Mucosa of rectum (tissue), 2 donors: Measurements from ENCODE around the gene IL25.
A peak's percentile ranks its signal among the peaks of the same experiment; 100 is the strongest.

ENCODE experiments used
- H3K27ac ChIP-seq, 2 donors: one replicate each; pipeline ENCODE4 v1.7.0; 2013; ENCODE audit warnings: inconsistent platforms in 2 of 2, low read depth in 2 of 2, low read length in 2 of 2
- H3K27me3 ChIP-seq, 2 donors: one replicate each; pipeline ENCODE4 v1.7.0; 2013; ENCODE audit warnings: low read length in 2 of 2; ENCODE audit not compliant: control insufficient read depth in 2 of 2, insufficient read depth in 2 of 2
- H3K36me3 ChIP-seq, 2 donors: one replicate each; pipeline ENCODE4 v1.7.0; 2013; ENCODE audit warnings: low read length in 2 of 2; ENCODE audit not compliant: control insufficient read depth in 2 of 2, insufficient read depth in 2 of 2
- H3K4me1 ChIP-seq, 2 donors: one replicate each; pipeline ENCODE4 v1.7.0; 2013; ENCODE audit warnings: low read length in 2 of 2, mild to moderate bottlenecking in 1 of 2; ENCODE audit not compliant: control insufficient read depth in 2 of 2, insufficient read depth in 2 of 2
- H3K4me3 ChIP-seq, 2 donors: one replicate each; pipeline ENCODE4 v1.7.0; 2013; ENCODE audit warnings: low read length in 2 of 2
- H3K9ac ChIP-seq, 2 donors: one replicate each; pipeline ENCODE4 v1.7.0; 2013; ENCODE audit warnings: low read length in 2 of 2, low read depth in 1 of 2, mild to moderate bottlenecking in 1 of 2
- H3K9me3 ChIP-seq, 2 donors: one replicate each; pipeline ENCODE4 v1.7.0; 2013; ENCODE audit warnings: low read length in 2 of 2; ENCODE audit not compliant: control insufficient read depth in 2 of 2
- donor health status: healthy.
- donor health status: Normal muscosa, but diverticular disease.

IL25 gene

GRCh38 chr14:23344481-23344880 lies 28.1 kb upstream of the IL25 start:
- Histone ChIP-seq H3K36me3 (no peaks in the 10 kb centered on the region), H3K9ac (no peak overlapping the region), H3K9me3 (no peaks in the 10 kb centered on the region), H3K27ac (no peak overlapping the region), H3K27me3 (no peaks in the 10 kb centered on the region), H3K4me3 (no peak overlapping the region), H3K4me1 (no peaks in the 10 kb centered on the region)

- H3K9me3 ChIP-seq: no peaks in the 10 kb centered on the region
- no peaks in the 10 kb centered on the region for H3K4me1 ChIP-seq
- H3K27me3 ChIP-seq: peaks cover 2 to 9% of the 10 kb centered on the region in 2 donors
- H3K9ac ChIP-seq: no peak overlapping the region
- no peaks in the 10 kb centered on the region for H3K36me3 ChIP-seq
- no peak overlapping the region for H3K4me3 ChIP-seq
- H3K27ac ChIP-seq: no peak overlapping the region
Observed at GRCh38 chr14:23345987-23346692, 26.5 kb upstream of the IL25 start.

GRCh38 chr14:23346693-23347405 lies 25.8 kb upstream of the IL25 start:
- Histone ChIP-seq H3K9me3 (no peaks in the 10 kb centered on the region), H3K4me1 (peaks cover 0 to under 1% of the 10 kb centered on the region in 2 donors), H3K4me3 (no peak overlapping the region), H3K27me3 (peaks cover 8 to 16% of the 10 kb centered on the region in 2 donors), H3K36me3 (no peaks in the 10 kb centered on the region), H3K9ac (no peak overlapping the region), H3K27ac (no peak overlapping the region)

- Histone ChIP-seq H3K4me3 (no peak overlapping the region), H3K4me1 (peaks cover 0 to 3% of the 10 kb centered on the region in 2 donors), H3K36me3 (no peaks in the 10 kb centered on the region), H3K9ac (no peak overlapping the region), H3K27me3 (peaks cover 8 to 22% of the 10 kb centered on the region in 2 donors), H3K27ac (no peak overlapping the region), H3K9me3 (no peaks in the 10 kb centered on the region)
Observed at GRCh38 chr14:23347406-23348296, 25.0 kb upstream of the IL25 start.

- Histone ChIP-seq H3K4me3 (no peak overlapping the region), H3K4me1 (peaks cover 3% of the 10 kb centered on the region in 2 donors), H3K9me3 (no peaks in the 10 kb centered on the region), H3K27ac (no peak overlapping the region), H3K9ac (no peak overlapping the region), H3K27me3 (peaks cover 11 to 29% of the 10 kb centered on the region in 2 donors), H3K36me3 (no peaks in the 10 kb centered on the region)
Observed at GRCh38 chr14:23348297-23348655, 24.3 kb upstream of the IL25 start.

GRCh38 chr14:23349156-23349845 lies 23.3 kb upstream of the IL25 start:
- H3K9me3 ChIP-seq: no peaks in the 10 kb centered on the region
- peaks cover 16 to 35% of the 10 kb centered on the region in 2 donors for H3K27me3 ChIP-seq
- H3K9ac ChIP-seq: no peak overlapping the region
- H3K4me1 ChIP-seq: peaks cover 3% of the 10 kb centered on the region in 2 donors
- H3K27ac ChIP-seq: no peak overlapping the region
- no peaks in the 10 kb centered on the region for H3K36me3 ChIP-seq
- no peak overlapping the region for H3K4me3 ChIP-seq

GRCh38 chr14:23351681-23352505 lies 20.7 kb upstream of the IL25 start:
- Histone ChIP-seq H3K27me3 (peaks cover 16 to 45% of the 10 kb centered on the region in 2 donors), H3K27ac (no peak overlapping the region), H3K9me3 (no peaks in the 10 kb centered on the region), H3K9ac (no peak overlapping the region), H3K4me3 (peak overlapping the region; percentile 56 to 60), H3K36me3 (no peaks in the 10 kb centered on the region), H3K4me1 (peaks cover 3% of the 10 kb centered on the region in 2 donors)

GRCh38 chr14:23352506-23353432 lies 19.8 kb upstream of the IL25 start, which contains the start of gene SLC22A17:
SLC22A17 (minus strand) TSS chr14:23352887.
- Histone ChIP-seq H3K9ac (peak within 1 kb of the TSS in 1 of 2 donors; percentile 41), H3K27ac (peak within 1 kb of the TSS in 1 of 2 donors; percentile 18), H3K36me3 (no peaks in the 10 kb centered on the region), H3K27me3 (peaks cover 16 to 45% of the 10 kb centered on the region in 2 donors), H3K9me3 (no peaks in the 10 kb centered on the region), H3K4me3 (peak within 1 kb of the TSS; percentile 56 to 60), H3K4me1 (peaks cover 3% of the 10 kb centered on the region in 2 donors)
